NAMALWA (cell line): ENCODE data around the gene NMNAT2.

Experiments used
- DNase-seq: peaks from one replicate; pipeline ENCODE4 v3.0.0-alpha.2; 2015; ENCODE audit warnings: low spot score

Gene NMNAT2

DNA sequence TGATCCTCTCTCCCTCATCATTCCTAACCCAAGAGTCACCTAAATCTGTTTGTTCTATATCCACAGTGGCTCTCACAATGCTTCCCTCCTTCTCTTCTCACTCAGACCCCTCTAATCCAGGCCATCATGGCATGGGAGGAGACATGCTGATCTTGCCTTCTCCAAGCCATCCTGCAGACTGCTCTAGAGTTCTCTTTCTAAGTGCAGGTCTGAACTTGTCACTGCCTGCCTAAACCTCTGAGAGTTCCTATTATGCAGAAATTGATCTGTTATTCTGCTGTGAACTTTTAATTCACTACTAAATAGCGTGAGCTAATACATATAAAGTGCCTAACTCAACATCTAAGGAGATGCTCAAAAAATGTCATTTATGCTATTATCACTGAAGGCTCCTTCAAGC, 205.3 kb downstream of the NMNAT2 start:
- DNase-seq = no peak

DNA sequence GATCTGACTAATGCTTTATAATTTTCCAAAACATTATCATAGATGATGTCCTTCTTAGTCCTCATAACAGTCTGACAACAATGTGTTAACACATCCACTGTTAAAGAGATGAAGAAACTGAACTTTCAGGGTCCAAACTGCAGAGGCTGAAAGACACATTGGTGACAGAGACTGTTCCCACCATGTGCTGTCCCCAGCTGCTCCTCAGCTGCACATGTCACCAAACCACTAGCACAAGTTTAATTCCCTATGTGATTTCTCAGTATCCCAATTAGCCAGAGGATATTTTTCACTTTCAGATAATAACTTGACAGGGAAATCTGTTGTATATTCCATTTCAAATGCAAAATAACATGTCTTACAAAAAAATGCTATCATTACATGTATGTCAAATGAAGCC, 207.5 kb downstream of the NMNAT2 start:
- no peak for DNase-seq

DNA sequence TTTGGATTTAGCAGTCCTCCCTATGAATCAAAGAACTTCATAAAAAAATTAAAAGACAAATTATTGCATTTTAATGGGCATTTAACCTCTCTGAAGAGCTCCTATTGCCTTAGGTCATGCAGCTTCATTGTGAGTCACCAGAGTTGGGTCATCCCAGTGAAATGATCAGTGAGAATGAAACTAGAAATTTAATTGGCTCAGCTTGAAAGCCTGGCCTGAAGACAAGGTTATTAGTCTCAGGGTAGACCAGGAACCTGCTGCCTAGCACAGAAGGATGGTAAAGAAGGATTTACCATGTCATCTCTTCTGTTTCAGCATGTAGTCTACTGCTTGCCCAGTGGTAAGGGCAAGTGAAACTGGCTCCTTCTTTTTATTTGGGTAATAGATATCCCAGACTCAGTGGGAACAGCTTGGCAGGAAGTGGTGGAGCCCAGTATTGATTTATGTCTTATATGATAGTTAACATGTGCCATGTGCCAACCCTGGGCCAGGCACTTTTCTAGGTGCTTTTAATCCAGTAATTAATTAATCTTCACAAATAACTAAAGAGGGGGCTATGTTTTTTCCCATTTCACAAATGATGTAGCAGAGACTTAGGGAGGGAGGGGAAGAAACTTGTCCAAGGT, 208.5 kb downstream of the NMNAT2 start:
- no peak for DNase-seq

DNA sequence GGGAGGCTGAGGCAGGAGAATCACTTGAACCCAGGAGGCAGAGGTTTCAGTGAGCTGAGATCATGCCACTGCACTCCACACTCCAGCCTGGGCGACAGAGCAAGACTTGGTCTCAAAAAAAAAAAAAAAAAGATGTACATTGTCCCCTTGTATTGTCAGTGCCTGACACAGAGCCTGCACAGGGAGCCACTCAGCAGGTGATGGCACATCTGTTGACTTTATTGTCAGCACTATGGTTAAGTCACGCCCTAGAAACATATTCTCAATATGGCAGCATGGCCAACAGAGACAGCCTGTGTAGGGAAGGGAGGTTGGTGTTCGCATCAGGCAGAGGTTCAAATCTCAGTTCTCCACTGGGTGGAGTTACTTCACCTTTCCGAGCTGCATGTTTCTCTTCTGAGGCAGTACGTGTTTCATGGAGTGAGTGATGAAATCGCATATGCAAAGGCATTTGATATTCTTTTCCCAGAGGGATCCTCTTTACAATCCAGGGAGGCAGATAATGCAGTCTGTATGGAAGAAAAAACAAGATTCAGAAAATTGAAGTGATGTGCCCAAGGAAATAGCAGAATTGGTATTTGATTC, 211.6 kb downstream of the NMNAT2 start:
- DNase-seq = no peak

DNA sequence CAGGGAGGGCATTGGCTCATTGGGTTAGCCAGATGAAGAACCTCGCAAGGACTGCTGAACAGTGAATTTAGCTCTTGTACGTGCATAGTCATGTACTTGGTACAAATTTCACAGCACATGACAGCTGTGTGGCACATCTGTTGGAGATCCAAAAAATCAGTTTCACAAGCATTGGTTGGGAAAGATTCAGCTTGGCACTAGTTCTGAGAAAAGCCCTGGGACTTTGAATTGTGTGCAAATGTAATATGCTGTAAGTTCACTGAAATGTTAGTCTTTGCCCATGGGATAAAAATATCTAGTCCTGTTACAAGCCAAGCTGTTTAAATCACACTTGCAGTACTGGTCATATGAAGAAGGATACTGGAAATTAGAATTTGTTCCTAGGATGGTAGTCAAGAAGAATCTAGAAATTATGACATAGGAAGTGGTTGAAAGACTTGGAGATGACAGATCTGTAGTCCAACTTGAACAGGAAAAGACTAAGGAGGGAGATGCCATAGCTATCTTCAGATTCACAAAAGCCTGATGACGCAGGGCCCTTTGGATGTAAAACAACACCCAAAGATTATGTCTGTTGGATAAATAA, 212.9 kb downstream of the NMNAT2 start:
- DNase-seq = no peak

DNA sequence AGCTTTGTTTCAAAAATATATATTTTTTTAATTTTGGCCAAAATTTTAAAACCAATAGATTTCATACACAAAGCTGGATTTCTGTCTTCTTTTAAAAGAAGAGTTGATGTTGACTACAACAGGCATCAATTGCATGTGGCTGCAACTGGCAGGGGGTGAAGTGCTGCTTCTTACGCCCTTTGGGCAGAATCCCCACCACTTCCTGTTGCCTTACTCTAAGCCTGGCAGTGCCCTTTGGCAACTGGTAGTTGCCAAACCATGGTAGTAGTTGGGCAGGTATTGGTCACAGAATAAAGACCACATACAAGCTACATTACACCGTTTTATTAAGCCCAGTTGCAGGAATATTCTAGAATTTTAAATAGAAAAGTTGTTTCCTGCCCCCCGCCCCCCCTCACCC, 215.1 kb downstream of the NMNAT2 start:
- no peak for DNase-seq

DNA sequence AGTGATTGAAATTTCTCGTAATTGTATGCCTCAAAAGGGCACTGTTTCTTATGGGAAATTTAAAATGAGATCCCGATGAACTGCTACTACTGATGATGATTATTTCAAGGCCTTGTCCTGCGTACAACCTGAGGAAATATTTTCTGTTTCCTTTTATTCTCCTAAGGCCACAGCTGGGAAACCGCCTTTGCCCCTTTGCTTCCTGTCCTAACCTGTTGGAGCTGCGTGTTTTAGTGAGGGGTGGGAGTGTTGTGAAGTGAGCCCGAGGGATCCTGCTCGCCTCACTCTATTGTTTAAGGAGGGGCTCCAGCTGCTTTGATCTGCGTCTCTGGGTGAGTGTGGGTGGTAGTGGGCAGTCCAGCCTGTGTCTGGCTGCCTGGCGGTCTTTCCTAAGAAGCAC, 217.7 kb downstream of the NMNAT2 start:
- no peak for DNase-seq

DNA sequence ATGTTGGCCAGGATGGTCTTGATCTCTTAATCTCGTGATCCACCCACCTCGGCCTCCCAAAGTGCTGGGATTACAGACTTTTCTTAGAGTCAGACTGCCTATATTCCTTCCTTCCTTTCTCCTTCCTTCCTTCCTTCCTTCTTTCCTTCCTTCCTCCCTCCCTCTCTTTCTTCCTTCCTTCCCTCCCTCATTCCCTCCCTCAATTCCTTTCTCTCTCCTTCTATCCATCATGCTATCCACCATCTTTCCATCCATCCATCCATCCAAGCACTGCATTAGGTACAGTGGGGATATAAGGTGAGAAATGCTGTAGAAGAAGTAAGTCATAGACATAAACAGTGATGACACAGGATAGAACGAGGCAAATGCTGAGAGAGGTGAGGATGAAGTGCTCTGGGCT, 218.9 kb downstream of the NMNAT2 start:
- DNase-seq = no peak

DNA sequence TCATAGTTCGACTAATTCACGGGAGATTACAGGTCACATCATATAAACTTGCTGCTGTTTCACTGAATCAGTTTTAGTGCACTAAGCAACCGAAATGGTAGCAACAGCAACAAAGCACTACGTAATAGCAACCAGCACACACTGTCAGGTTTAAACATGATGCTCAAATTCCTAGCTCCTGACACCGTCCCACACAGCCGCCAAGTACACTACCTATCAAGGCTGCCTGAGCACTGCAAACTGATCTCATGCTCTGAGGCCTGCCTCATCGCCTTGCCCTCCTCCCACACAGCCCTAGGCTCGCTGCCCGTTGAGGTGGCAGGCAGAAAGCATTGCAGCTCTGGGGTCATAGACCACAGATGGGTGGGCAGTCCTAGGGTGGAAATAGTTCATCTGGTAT, 219.7 kb downstream of the NMNAT2 start:
- no peak for DNase-seq
